Measurements from ENCODE around the gene GAS7. TPM values are rescaled to one million over a fixed set of nuclear protein-coding genes. Genes with fewer than 3 reads are reported as not detected.
"Not testable (repeated sequence)": the region's sequence is repeated elsewhere in the genome, so short reads cannot be mapped to it uniquely, and the experiment has no call there.

GAS7 gene
- total RNA-seq, 2 donors from 2014 or later, result 79.7 to 113 TPM

GRCh38 chr17:9928601-9929333, 269.6 kb downstream of the GAS7 start:
- Histone ChIP-seq H3K27me3 (no peaks in the 10 kb centered on the region), H3K9me3 (no peaks in the 10 kb centered on the region), H3K4me1 (no peaks in the 10 kb centered on the region), H3K4me3 (no peak overlapping the region), H3K27ac (peak overlapping the region; percentile 12 to 56), H3K36me3 (peaks cover 22% of the 10 kb centered on the region)
- TF ChIP-seq, protein P1, sequence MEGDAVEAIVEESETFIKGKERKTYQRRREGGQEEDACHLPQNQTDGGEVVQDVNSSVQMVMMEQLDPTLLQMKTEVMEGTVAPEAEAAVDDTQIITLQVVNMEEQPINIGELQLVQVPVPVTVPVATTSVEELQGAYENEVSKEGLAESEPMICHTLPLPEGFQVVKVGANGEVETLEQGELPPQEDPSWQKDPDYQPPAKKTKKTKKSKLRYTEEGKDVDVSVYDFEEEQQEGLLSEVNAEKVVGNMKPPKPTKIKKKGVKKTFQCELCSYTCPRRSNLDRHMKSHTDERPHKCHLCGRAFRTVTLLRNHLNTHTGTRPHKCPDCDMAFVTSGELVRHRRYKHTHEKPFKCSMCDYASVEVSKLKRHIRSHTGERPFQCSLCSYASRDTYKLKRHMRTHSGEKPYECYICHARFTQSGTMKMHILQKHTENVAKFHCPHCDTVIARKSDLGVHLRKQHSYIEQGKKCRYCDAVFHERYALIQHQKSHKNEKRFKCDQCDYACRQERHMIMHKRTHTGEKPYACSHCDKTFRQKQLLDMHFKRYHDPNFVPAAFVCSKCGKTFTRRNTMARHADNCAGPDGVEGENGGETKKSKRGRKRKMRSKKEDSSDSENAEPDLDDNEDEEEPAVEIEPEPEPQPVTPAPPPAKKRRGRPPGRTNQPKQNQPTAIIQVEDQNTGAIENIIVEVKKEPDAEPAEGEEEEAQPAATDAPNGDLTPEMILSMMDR (IDR thresholded peaks at IDR 0.05), result peak in 1 of 2 donors; percentile 57
- no peak for DNase-seq (ENCODE audit: low spot score)

DNA sequence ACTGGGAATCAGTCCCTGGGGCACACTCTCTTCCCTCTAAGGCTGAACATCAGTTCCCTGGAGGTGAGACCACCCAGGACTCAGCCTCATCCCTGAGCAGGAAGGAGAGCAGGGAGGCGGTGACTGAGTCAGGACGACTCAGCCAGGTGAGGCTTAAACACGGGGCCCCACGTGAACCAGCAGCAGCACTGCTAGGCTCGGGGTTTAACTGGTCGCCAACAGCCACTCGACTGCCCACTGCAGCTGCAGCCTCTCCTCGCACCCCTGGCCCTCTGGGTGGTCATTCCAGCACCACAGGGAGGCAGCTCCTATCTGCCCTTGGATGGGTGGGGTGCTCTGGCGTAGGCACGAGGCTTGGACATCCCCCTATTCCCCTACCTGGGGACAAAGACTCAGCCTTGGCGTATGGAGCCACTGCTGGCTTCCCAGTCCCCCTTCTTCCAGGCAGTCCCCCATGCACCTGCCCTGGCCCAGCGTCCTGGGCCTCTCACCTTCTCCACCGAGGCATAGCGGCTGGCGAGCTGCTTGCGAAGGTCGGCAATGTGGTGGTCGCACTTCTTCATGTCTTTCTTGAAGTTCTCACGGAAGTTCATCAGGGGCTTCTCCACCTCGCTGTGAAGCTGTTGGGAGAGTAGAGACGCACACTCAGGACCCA, 272.1 kb downstream of the GAS7 start:
- H3K4me3 ChIP-seq, result no peak overlapping the region
- no peaks in the 10 kb centered on the region for H3K4me1 ChIP-seq
- peaks cover 29% of the 10 kb centered on the region for H3K36me3 ChIP-seq
- no peak overlapping the region for H3K27ac ChIP-seq
- DNase-seq (ENCODE audit: low spot score), result no peak
- no peaks in the 10 kb centered on the region for H3K9me3 ChIP-seq
- TF ChIP-seq, protein P1 (IDR thresholded peaks at IDR 0.05), result no peak
- H3K27me3 ChIP-seq, result no peaks in the 10 kb centered on the region

GRCh38 chr17:9925457-9925856, 272.9 kb downstream of the GAS7 start:
- Histone ChIP-seq H3K36me3 (peaks cover 30% of the 10 kb centered on the region), H3K27me3 (no peaks in the 10 kb centered on the region), H3K4me1 (no peaks in the 10 kb centered on the region), H3K4me3 (no peak overlapping the region), H3K27ac (no peak overlapping the region), H3K9me3 (no peaks in the 10 kb centered on the region)
- TF ChIP-seq, protein P1 (IDR thresholded peaks at IDR 0.05), result no peak
- DNase-seq (ENCODE audit: low spot score), result no peak

- H3K4me1 ChIP-seq, result no peaks in the 10 kb centered on the region
- TF ChIP-seq, protein P1 (IDR thresholded peaks at IDR 0.05), result peak; percentile 80 to 89
- peaks cover 28% of the 10 kb centered on the region for H3K36me3 ChIP-seq
- no peaks in the 10 kb centered on the region for H3K27me3 ChIP-seq
- H3K9me3 ChIP-seq, result no peaks in the 10 kb centered on the region
- H3K4me3 ChIP-seq, result no peak overlapping the region
- H3K27ac ChIP-seq, result peak overlapping the region in 1 of 2 donors; percentile 48
- DNase-seq (ENCODE audit: low spot score), result no peak
Measured at GRCh38 chr17:9924735-9925191, 273.6 kb downstream of the GAS7 start.

- H3K27ac ChIP-seq, result no peak overlapping the region
- H3K4me1 ChIP-seq, result no peaks in the 10 kb centered on the region
- no peaks in the 10 kb centered on the region for H3K9me3 ChIP-seq
- H3K36me3 ChIP-seq, result peaks cover 54% of the 10 kb centered on the region
- H3K27me3 ChIP-seq, result no peaks in the 10 kb centered on the region
- TF ChIP-seq, protein P1 (IDR thresholded peaks at IDR 0.05), result no peak
- DNase-seq (ENCODE audit: low spot score), result no peak
- no peak overlapping the region for H3K4me3 ChIP-seq
Measured at GRCh38 chr17:9922012-9922848, 276.2 kb downstream of the GAS7 start.

GRCh38 chr17:9921216-9921615, 277.2 kb downstream of the GAS7 start:
- not testable (repeated sequence) for DNase-seq (ENCODE audit: low spot score)

More at GRCh38 chr17:9921216-9921615, 277.2 kb downstream of the GAS7 start:
- peaks cover 62% of the 10 kb centered on the region for H3K36me3 ChIP-seq
- H3K27me3 ChIP-seq, H3K4me3 ChIP-seq, H3K4me1 ChIP-seq, H3K27ac ChIP-seq, H3K9me3 ChIP-seq: not testable (repeated sequence)

Measured in right atrium auricular region (tissue), 2 donors.